HG02938 (cell line): Measurements from ENCODE around the gene GPR180.

Experiments used
- ATAC-seq: cut with Tn5 transposase; IDR thresholded peaks from one replicate; pipeline ENCODE4 v1.9.1; 2021; ENCODE audit warnings: mild to moderate bottlenecking, moderate library complexity; ENCODE audit not compliant: unreplicated experiment

The GPR180 gene

GRCh38 chr13:94640721-94641120, 39.1 kb downstream of the GPR180 start:
- no peak for ATAC-seq

GRCh38 chr13:94641409-94641941, 39.8 kb downstream of the GPR180 start:
- ATAC-seq: no peak

GRCh38 chr13:94646904-94647303, 45.2 kb downstream of the GPR180 start:
- no peak for ATAC-seq

GRCh38 chr13:94656176-94656575, 54.5 kb downstream of the GPR180 start:
- ATAC-seq: no peak

GRCh38 chr13:94656766-94657165, 55.1 kb downstream of the GPR180 start:
- ATAC-seq: peak; percentile 80

- peak; percentile 28 for ATAC-seq
These were observed 55.5 kb downstream of the GPR180 start for GRCh38 chr13:94657167-94657566.

- ATAC-seq: no peak
These were observed 57.4 kb downstream of the GPR180 start for GRCh38 chr13:94658926-94659597.

- ATAC-seq: no peak
These were observed 57.9 kb downstream of the GPR180 start for GRCh38 chr13:94659598-94659946.

- no peak for ATAC-seq
These were observed 59.2 kb downstream of the GPR180 start for GRCh38 chr13:94660695-94661326.

GRCh38 chr13:94661406-94661805, 59.7 kb downstream of the GPR180 start:
- no peak for ATAC-seq

GRCh38 chr13:94662274-94662945, 60.8 kb downstream of the GPR180 start:
- no peak for ATAC-seq

- no peak for ATAC-seq
These were observed 63.2 kb downstream of the GPR180 start for GRCh38 chr13:94664889-94665288.

- no peak for ATAC-seq
These were observed 64.4 kb downstream of the GPR180 start for GRCh38 chr13:94666065-94666464.

- ATAC-seq: no peak
These were observed 65.5 kb downstream of the GPR180 start for GRCh38 chr13:94667190-94667589.

GRCh38 chr13:94672400-94672799, 70.7 kb downstream of the GPR180 start:
- no peak for ATAC-seq

- no peak for ATAC-seq
These were observed 72.2 kb downstream of the GPR180 start for GRCh38 chr13:94673851-94674250.

GRCh38 chr13:94674609-94675348, 73.1 kb downstream of the GPR180 start:
- peak; percentile 77 for ATAC-seq

- ATAC-seq: no peak
These were observed 76.1 kb downstream of the GPR180 start for GRCh38 chr13:94677799-94678198.

- ATAC-seq: no peak
These were observed 77.2 kb downstream of the GPR180 start for GRCh38 chr13:94678845-94679244.

- no peak for ATAC-seq
These were observed 78.0 kb downstream of the GPR180 start for GRCh38 chr13:94679614-94680013.

GRCh38 chr13:94682229-94682628, 80.6 kb downstream of the GPR180 start:
- no peak for ATAC-seq
